K562 (cell line): ENCODE data around the gene CITED2. TPM values are rescaled to one million over a fixed set of nuclear protein-coding genes. Genes with fewer than 3 reads are reported as not detected.

Experiments
- ELF2 ChIP-seq: fragments of 250-450 bp; sonication (Bioruptor Pico); IDR thresholded peaks from 2 replicates; pipeline ENCODE4 v1.5.0; 2021; ENCODE audit warnings: mild to moderate bottlenecking
- EWSR1 ChIP-seq: fragments of 450-650 bp; IDR thresholded peaks from 2 replicates; pipeline ENCODE4 v1.6.1; 2018; ENCODE audit warnings: borderline replicate concordance, mild to moderate bottlenecking, low read depth, moderate library complexity; ENCODE audit not compliant: partially characterized antibody
- HEY1 ChIP-seq: fragments of 250-450 bp; sonication (Bioruptor Pico); IDR thresholded peaks from 2 replicates; pipeline ENCODE4 v1.5.0; 2020; ENCODE audit warnings: mild to moderate bottlenecking, moderate library complexity, borderline replicate concordance
- HINFP ChIP-seq: fragments of 450-650 bp; conservative IDR thresholded peaks from 2 replicates; pipeline ENCODE4 v1.6.1; 2016; ENCODE audit warnings: missing genetic modification characterization, low read depth, mild to moderate bottlenecking, control low read depth, missing compliant biosample characterization
- NFATC3 ChIP-seq: fragments of 450-650 bp; IDR thresholded peaks from 2 replicates; pipeline ENCODE4 v1.6.1; 2017; ENCODE audit warnings: mild to moderate bottlenecking
- SAFB ChIP-seq: fragments of 200-400 bp; formaldehyde crosslinking; IDR thresholded peaks from 2 replicates; pipeline ENCODE4 v1.6.1; 2017; ENCODE audit warnings: low read depth, low read length, borderline replicate concordance
- ZBTB33 ChIP-seq: sonication (generic); formaldehyde crosslinking; IDR thresholded peaks from 2 replicates; pipeline ENCODE4 v1.8.1; 2023; ENCODE audit warnings: mild to moderate bottlenecking, missing genetic modification reagents
- ZNF124 ChIP-seq: sonication (generic); formaldehyde crosslinking; IDR thresholded peaks from 2 replicates; pipeline ENCODE4 v1.8.1; 2022; ENCODE audit warnings: missing genetic modification reagents
- ZNF507 ChIP-seq: conservative IDR thresholded peaks from 2 replicates; pipeline ENCODE4 v1.6.1; 2017; ENCODE audit warnings: missing genetic modification characterization, missing compliant biosample characterization
- ZNF518B ChIP-seq: fragments of 250-450 bp; sonication (Bioruptor Pico); IDR thresholded peaks from 2 replicates; pipeline ENCODE4 v1.5.0; 2021; ENCODE audit warnings: mild to moderate bottlenecking, moderate library complexity
- polyA plus RNA-seq, 8 experiments: library from polyadenylated mRNA; depleted of rRNA in 4 of 8; stranded (reverse) in 5 of 8; unstranded in 3 of 8; fragments of >200 nt; fragmentation: Nextera tagmentation in 2 of 8; fragmentation: Illumina TruSeq in 1 of 8; extraction: Ambion mirVana in 2 of 8; extraction: Trizol in 1 of 8; gene quantifications; 2 replicates each; pipeline versions ENCODE4 v1.2.1 to v1.2.3, GENCODE V29; 2011 to 2014; ENCODE audit warnings: inconsistent platforms in 1 of 8, missing spikeins in 1 of 8
- total RNA-seq, 7 experiments: library from RNA; depleted of rRNA in 6 of 7; stranded (reverse); fragments of >200 nt in 6 of 7; fragmentation: Illumina TruSeq in 2 of 7; extraction: Trizol in 2 of 7; gene quantifications; 2 replicates each; pipeline versions ENCODE4 v1.2.1 to v1.2.3, GENCODE V29; 2011 to 2021; ENCODE audit warnings: low replicate concordance in 1 of 7

CITED2 gene
- total and polyA plus RNA-seq, 9 of the 15 experiments (the other 6 are each of a cell fraction or from before 2014, with no cell fraction given) = 0.21 to 86.1 (median 17.5) TPM

GRCh38 chr6:139374357-139375225, at the start of gene CITED2 (continued):
- TF ChIP-seq HEY1 (CRISPR knock-in tag) = 0 out of 2 replicates have a peak, but pooled peaks have one; percentile 35
- TF ChIP-seq ZNF507 = no peak
- no peak for TF ChIP-seq NFATC3
- TF ChIP-seq HINFP (tag) = no peak
- TF ChIP-seq ZBTB33 (CRISPR knock-in tag) = peak; percentile 83
- no peak for TF ChIP-seq EWSR1
- TF ChIP-seq ZNF124 (CRISPR knock-in tag) = no peak
- TF ChIP-seq ZNF518B (CRISPR knock-in tag) = no peak
- peak; percentile 75 for TF ChIP-seq ELF2
- no peak for TF ChIP-seq SAFB
